Mucosa of descending colon (tissue), 3 donors: ENCODE measurements around the gene RENBP. TPM values are rescaled to one million over a fixed set of nuclear protein-coding genes. Genes with fewer than 3 reads are reported as not detected.

Experiments used
- ATAC-seq: fragments of 200-7000 bp; cut with Tn5 transposase; one replicate; pipeline ENCODE4 v1.9.1; 2020; ENCODE audit warnings: mild to moderate bottlenecking, moderate library complexity
- DNase-seq, 3 donors: peaks; one replicate each; pipeline ENCODE4 v3.0.0-alpha.2; 2020
- H3K36me3 ChIP-seq: fragments of 200-600 bp; one replicate; pipeline ENCODE4 v1.8.0; 2021; ENCODE audit warnings: low read depth, mild to moderate bottlenecking
- H3K4me1 ChIP-seq: fragments of 200-600 bp; one replicate; pipeline ENCODE4 v1.8.0; 2021; ENCODE audit warnings: low read depth, mild to moderate bottlenecking
- H3K4me3 ChIP-seq: fragments of 200-600 bp; one replicate; pipeline ENCODE4 v1.8.0; 2021; ENCODE audit warnings: mild to moderate bottlenecking
- H3K9me3 ChIP-seq: fragments of 200-600 bp; one replicate; pipeline ENCODE4 v1.8.0; 2021; ENCODE audit warnings: mild to moderate bottlenecking
- CTCF ChIP-seq: fragments of 200-600 bp; IDR thresholded peaks from one replicate; pipeline ENCODE4 v1.8.0; 2022; ENCODE audit warnings: antibody characterized with exemption, mild to moderate bottlenecking
- intact Hi-C, 2 donors: fragments of 100-400 bp; cut with DNase I in 1 of 2; cut with micrococcal nuclease in 1 of 2; formaldehyde crosslinking; loops; one replicate each; pipeline versions ENCODE4 v1.11.0 to v1.11.1; 2022; cut with DNase I, micrococcal nuclease
- total RNA-seq, 3 donors: library from RNA; stranded (reverse); fragmentation: NEBNext Ultra II Directional in 2 of 3; extraction: Animal tissue kit (Norgen Biotek cat#: 25700) in 2 of 3; gene quantifications; one replicate each; pipeline versions ENCODE4 v1.2.1 to v1.2.4, GENCODE V29; 2021 to 2023
- donor health status: DM: no; HTN: no; CAD: no; lungs with moderate emphysema.
- donor health status: DM: no; HTN: no; CAD: no.
- donor health status: DM: no; HTN: yes; CAD: no.

Gene RENBP
- total RNA-seq, 3 donors from 2014 or later: 3.5 to 21.2 (median 10.2) TPM

- intact Hi-C loops: no loop called here
- ATAC-seq: no peak
These were observed 1.8 kb upstream of the RENBP start for GRCh38 chrX:153945956-153946943.

GRCh38 chrX:153944800-153945150, 332 bp upstream of the RENBP start:
- ATAC-seq: peak; percentile 2
- Histone ChIP-seq H3K4me3 (no peak overlapping the region), H3K9me3 (no peaks in the 10 kb centered on the region), H3K36me3 (no peaks in the 10 kb centered on the region), H3K4me1 (no peaks in the 10 kb centered on the region)
- TF ChIP-seq CTCF: no peak
- no peak for DNase-seq
- intact Hi-C loops: no loop called here

More at GRCh38 chrX:153945956-153946943, 1.8 kb upstream of the RENBP start:
- Histone ChIP-seq H3K9me3 (no peaks in the 10 kb centered on the region), H3K4me1 (no peaks in the 10 kb centered on the region), H3K4me3 (no peak overlapping the region), H3K36me3 (no peaks in the 10 kb centered on the region)
- no peak for TF ChIP-seq CTCF
- DNase-seq: peak in 1 of 3 donors; percentile 50

- H3K4me3 ChIP-seq: no peak overlapping the region
- no peak for TF ChIP-seq CTCF
- H3K36me3 ChIP-seq: no peaks in the 10 kb centered on the region
- no peak for DNase-seq
- no peaks in the 10 kb centered on the region for H3K9me3 ChIP-seq
- intact Hi-C loops: no loop called here
- ATAC-seq: no peak
- no peaks in the 10 kb centered on the region for H3K4me1 ChIP-seq
These were observed 2.8 kb downstream of the RENBP start for GRCh38 chrX:153941336-153942252.

- ATAC-seq: no peak
- intact Hi-C loops: no loop called here
- DNase-seq: no peak
- H3K9me3 ChIP-seq: no peaks in the 10 kb centered on the region
- H3K36me3 ChIP-seq: no peaks in the 10 kb centered on the region
- no peak overlapping the region for H3K4me3 ChIP-seq
- H3K4me1 ChIP-seq: no peaks in the 10 kb centered on the region
- TF ChIP-seq CTCF: no peak
These were observed 4.9 kb downstream of the RENBP start for GRCh38 chrX:153939573-153939972.

- Histone ChIP-seq H3K4me1 (no peaks in the 10 kb centered on the region), H3K9me3 (no peaks in the 10 kb centered on the region), H3K4me3 (no peak overlapping the region), H3K36me3 (no peaks in the 10 kb centered on the region)
- intact Hi-C loops: no loop called here
- no peak for DNase-seq
- no peak for ATAC-seq
- no peak for TF ChIP-seq CTCF
These were observed 6.1 kb downstream of the RENBP start for GRCh38 chrX:153938226-153938786.
